ENCODE results near the gene DSG3.

Gene DSG3

DNA sequence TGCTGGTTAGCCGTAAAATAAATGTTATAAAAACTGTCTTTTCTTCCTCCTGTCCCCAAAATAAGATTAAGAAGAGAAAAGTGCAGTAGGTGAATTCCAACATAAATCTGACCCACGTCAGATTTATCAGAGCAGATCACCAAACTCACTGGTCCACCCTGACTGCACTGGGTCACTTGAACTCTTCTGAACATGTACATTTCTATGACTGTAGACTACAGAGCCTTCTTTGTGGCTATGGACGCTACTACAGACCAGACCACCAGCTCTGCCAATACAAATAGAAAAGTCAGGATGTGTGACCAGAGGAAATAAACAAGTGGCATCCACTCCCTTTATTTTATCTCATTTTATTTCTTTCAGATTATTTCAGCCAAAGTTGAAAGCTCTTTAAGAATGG, 62.0 kb downstream of the DSG3 start:
- no peaks in the 10 kb centered on the region for H3K9me3 ChIP-seq (ENCODE audit: control insufficient read depth in 2 of 2, low read length in 2 of 2)
- H3K27me3 ChIP-seq (ENCODE audit: control insufficient read depth in 2 of 2, insufficient read depth in 2 of 2, low read length in 2 of 2), result no peaks in the 10 kb centered on the region
- H3K36me3 ChIP-seq (ENCODE audit: control insufficient read depth in 2 of 2, insufficient read depth in 2 of 2, low read length in 2 of 2), result no peaks in the 10 kb centered on the region
- H3K9ac ChIP-seq (ENCODE audit: low read depth in 1 of 2, low read length in 2 of 2), result peak overlapping the region in 1 of 2 donors; percentile 53
- H3K4me1 ChIP-seq (ENCODE audit: control insufficient read depth in 2 of 2, insufficient read depth in 2 of 2, low read length in 2 of 2), result peaks cover 17 to 47% of the 10 kb centered on the region in 2 donors
- H3K4me3 ChIP-seq (ENCODE audit: low read length in 2 of 2), result no peak overlapping the region
- H3K27ac ChIP-seq (ENCODE audit: low read depth in 2 of 2, low read length in 2 of 2), result peak overlapping the region in 1 of 2 donors; percentile 76

DNA sequence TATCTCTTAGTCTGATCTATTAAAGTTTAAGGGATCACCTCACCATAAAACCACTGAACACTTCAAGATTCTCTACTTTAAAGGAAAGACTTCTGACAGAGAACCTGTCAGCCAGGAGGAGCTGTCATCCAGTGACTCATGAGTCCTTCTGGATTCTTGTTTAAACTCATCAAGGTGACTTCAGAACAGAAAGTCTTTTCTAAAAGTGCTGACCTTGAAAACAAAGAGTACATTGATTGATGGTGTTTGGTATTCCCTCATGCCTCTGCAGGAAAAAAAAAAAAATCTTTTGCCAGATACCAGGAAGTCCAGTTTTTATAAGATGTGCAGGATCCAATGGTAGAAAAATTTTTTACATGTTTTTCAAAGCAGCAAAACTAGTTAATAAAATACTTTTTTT, 62.8 kb downstream of the DSG3 start:
- no peaks in the 10 kb centered on the region for H3K36me3 ChIP-seq (ENCODE audit: control insufficient read depth in 2 of 2, insufficient read depth in 2 of 2, low read length in 2 of 2)
- H3K9ac ChIP-seq (ENCODE audit: low read depth in 1 of 2, low read length in 2 of 2), result no peak overlapping the region
- H3K27ac ChIP-seq (ENCODE audit: low read depth in 2 of 2, low read length in 2 of 2), result peak overlapping the region in 1 of 2 donors; percentile 76
- H3K4me1 ChIP-seq (ENCODE audit: control insufficient read depth in 2 of 2, insufficient read depth in 2 of 2, low read length in 2 of 2), result peaks cover 16 to 42% of the 10 kb centered on the region in 2 donors
- H3K4me3 ChIP-seq (ENCODE audit: low read length in 2 of 2), result no peak overlapping the region
- no peaks in the 10 kb centered on the region for H3K9me3 ChIP-seq (ENCODE audit: control insufficient read depth in 2 of 2, low read length in 2 of 2)
- H3K27me3 ChIP-seq (ENCODE audit: control insufficient read depth in 2 of 2, insufficient read depth in 2 of 2, low read length in 2 of 2), result no peaks in the 10 kb centered on the region

DNA sequence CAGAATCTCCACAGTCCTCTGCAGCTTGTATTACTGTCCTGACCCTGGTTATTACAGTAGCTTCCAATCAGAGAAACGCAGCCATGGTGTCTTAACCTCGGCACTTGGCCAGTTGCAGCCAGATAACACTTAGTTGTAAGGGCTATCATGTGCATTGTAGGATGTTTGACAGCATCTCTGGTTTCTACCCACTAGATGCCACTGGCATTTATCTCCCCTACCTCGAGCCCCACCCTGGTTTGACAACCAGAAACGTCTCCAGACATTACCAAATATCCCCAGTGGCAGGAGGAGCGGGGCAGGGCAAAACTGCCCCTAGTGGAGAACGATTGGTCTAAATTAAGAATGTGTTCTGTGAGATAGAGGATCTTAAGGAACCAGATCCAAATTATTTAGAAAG, 63.6 kb downstream of the DSG3 start:
- H3K9me3 ChIP-seq (ENCODE audit: control insufficient read depth in 2 of 2, low read length in 2 of 2), result no peaks in the 10 kb centered on the region
- H3K4me1 ChIP-seq (ENCODE audit: control insufficient read depth in 2 of 2, insufficient read depth in 2 of 2, low read length in 2 of 2), result peaks cover 11 to 37% of the 10 kb centered on the region in 2 donors
- H3K27ac ChIP-seq (ENCODE audit: low read depth in 2 of 2, low read length in 2 of 2), result peak overlapping the region; percentile 76 to 79
- H3K4me3 ChIP-seq (ENCODE audit: low read length in 2 of 2), result no peak overlapping the region
- H3K27me3 ChIP-seq (ENCODE audit: control insufficient read depth in 2 of 2, insufficient read depth in 2 of 2, low read length in 2 of 2), result no peaks in the 10 kb centered on the region
- H3K9ac ChIP-seq (ENCODE audit: low read depth in 1 of 2, low read length in 2 of 2), result peak overlapping the region in 1 of 2 donors; percentile 31
- H3K36me3 ChIP-seq (ENCODE audit: control insufficient read depth in 2 of 2, insufficient read depth in 2 of 2, low read length in 2 of 2), result no peaks in the 10 kb centered on the region

DNA sequence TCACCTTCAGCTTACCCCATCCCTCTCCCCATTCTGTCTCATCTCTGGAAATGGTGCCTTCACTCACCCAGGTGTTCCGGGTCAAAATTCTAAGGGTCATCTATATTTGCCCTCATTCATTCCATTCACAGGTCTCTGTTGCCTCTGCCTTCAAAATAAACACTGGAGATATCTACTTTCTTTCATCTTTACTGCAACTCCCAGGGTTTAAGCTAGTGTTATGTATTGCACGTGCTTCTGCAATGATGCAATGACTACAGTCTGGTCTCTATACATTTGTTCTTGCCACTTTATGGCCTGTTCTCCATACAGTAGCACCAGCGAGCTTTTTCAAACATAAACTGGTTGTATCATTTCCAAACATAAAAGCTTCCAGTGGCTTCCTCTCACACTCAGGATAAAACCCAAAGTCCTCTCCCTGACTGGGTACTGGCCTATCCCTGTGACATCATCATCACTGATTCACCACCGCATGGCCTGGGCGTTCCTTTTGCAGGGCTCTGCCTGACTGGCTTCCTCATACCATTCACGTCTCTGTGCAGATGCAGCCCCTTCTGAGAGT, 64.7 kb downstream of the DSG3 start:
- H3K36me3 ChIP-seq (ENCODE audit: control insufficient read depth in 2 of 2, insufficient read depth in 2 of 2, low read length in 2 of 2), result no peaks in the 10 kb centered on the region
- H3K4me3 ChIP-seq (ENCODE audit: low read length in 2 of 2), result no peak overlapping the region
- no peaks in the 10 kb centered on the region for H3K9me3 ChIP-seq (ENCODE audit: control insufficient read depth in 2 of 2, low read length in 2 of 2)
- no peaks in the 10 kb centered on the region for H3K27me3 ChIP-seq (ENCODE audit: control insufficient read depth in 2 of 2, insufficient read depth in 2 of 2, low read length in 2 of 2)
- H3K4me1 ChIP-seq (ENCODE audit: control insufficient read depth in 2 of 2, insufficient read depth in 2 of 2, low read length in 2 of 2), result peaks cover 11 to 37% of the 10 kb centered on the region in 2 donors
- H3K9ac ChIP-seq (ENCODE audit: low read depth in 1 of 2, low read length in 2 of 2), result peak overlapping the region in 1 of 2 donors; percentile 44
- H3K27ac ChIP-seq (ENCODE audit: low read depth in 2 of 2, low read length in 2 of 2), result peak overlapping the region; percentile 76 to 79

DNA sequence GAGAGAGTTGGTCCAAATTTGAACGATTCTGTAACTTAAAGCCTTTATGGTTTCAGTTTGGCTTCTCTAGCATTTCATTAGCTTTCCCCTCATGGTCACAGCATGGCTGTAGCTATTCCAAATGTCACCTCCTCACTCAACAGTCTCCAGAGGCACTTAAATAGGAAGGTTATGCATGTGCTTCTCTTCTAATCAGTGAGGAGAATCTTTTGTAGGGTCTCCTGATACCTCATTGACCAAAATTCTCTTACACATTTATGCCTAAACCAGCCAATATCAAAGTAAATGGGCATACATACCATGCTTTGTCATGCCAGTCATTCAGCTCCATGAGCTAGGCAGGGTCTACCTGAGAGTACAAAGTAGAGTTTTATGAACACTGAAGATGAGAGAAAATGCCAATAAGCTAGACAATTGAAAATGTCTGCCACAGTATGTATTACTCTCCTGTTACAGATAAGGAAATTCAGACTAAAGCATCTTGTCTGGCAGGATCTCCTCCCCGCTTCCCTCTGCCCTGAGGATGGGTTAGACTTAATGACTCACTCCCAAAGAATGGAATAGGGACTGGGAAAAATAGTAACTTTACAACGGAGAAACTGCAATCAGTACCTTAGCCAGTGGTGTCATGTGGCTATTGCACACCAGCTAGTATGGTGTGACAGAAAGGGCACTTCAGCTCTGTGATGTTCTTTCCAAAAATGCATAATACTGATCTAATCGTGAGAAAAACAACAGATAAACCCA, 65.8 kb downstream of the DSG3 start:
- no peaks in the 10 kb centered on the region for H3K36me3 ChIP-seq (ENCODE audit: control insufficient read depth in 2 of 2, insufficient read depth in 2 of 2, low read length in 2 of 2)
- H3K27ac ChIP-seq (ENCODE audit: low read depth in 2 of 2, low read length in 2 of 2), result peak overlapping the region; percentile 68 to 75
- H3K9me3 ChIP-seq (ENCODE audit: control insufficient read depth in 2 of 2, low read length in 2 of 2), result no peaks in the 10 kb centered on the region
- no peak overlapping the region for H3K4me3 ChIP-seq (ENCODE audit: low read length in 2 of 2)
- peaks cover 11 to 37% of the 10 kb centered on the region in 2 donors for H3K4me1 ChIP-seq (ENCODE audit: control insufficient read depth in 2 of 2, insufficient read depth in 2 of 2, low read length in 2 of 2)
- H3K27me3 ChIP-seq (ENCODE audit: control insufficient read depth in 2 of 2, insufficient read depth in 2 of 2, low read length in 2 of 2), result no peaks in the 10 kb centered on the region
- no peak overlapping the region for H3K9ac ChIP-seq (ENCODE audit: low read depth in 1 of 2, low read length in 2 of 2)

DNA sequence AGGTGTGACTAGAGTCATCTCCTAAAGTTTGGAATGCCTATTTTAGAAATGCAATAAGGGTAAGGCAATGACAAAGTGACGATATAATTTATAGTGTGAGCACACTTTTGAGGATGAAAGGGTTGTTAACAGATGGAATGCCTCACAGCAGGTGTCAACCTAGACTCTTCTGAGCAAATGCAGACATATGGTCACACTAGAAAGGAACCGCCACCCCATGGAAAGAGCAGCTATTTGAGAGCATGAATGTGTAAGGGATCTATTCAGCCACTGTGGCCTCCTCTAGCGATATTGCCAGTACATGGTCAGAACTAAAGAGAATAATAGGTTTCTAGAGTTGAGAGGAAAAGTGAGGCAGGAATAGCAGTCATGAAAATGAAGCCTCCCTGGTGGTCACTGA, 68.9 kb downstream of the DSG3 start:
- Histone ChIP-seq H3K36me3 (ENCODE audit: control insufficient read depth in 2 of 2, insufficient read depth in 2 of 2, low read length in 2 of 2) (peaks cover 9 to 16% of the 10 kb centered on the region in 2 donors), H3K4me1 (ENCODE audit: control insufficient read depth in 2 of 2, insufficient read depth in 2 of 2, low read length in 2 of 2) (peaks cover 6 to 24% of the 10 kb centered on the region in 2 donors), H3K9me3 (ENCODE audit: control insufficient read depth in 2 of 2, low read length in 2 of 2) (no peaks in the 10 kb centered on the region), H3K27ac (ENCODE audit: low read depth in 2 of 2, low read length in 2 of 2) (no peak overlapping the region), H3K4me3 (ENCODE audit: low read length in 2 of 2) (no peak overlapping the region), H3K9ac (ENCODE audit: low read depth in 1 of 2, low read length in 2 of 2) (no peak overlapping the region), H3K27me3 (ENCODE audit: control insufficient read depth in 2 of 2, insufficient read depth in 2 of 2, low read length in 2 of 2) (no peaks in the 10 kb centered on the region)

DNA sequence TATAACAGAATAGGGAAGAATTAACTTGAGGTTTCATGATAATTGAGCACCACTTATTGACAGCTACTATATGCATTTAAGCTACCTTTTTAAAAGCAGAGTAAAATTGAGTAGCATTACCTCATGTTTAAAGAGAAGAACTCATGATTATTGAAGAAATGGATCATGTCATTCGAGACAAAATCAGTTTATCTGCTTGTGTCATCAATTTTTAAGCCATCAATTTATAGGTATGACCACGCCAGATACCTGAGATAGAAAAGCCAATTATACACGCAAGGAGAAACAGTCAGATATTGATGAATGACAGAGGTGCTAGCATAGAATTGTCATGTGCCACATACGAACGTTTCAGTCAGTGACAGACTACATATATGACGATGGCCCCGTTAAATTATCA, 78.8 kb downstream of the DSG3 start:
- peaks cover 35 to 60% of the 10 kb centered on the region in 2 donors for H3K36me3 ChIP-seq (ENCODE audit: control insufficient read depth in 2 of 2, insufficient read depth in 2 of 2, low read length in 2 of 2)
- no peak overlapping the region for H3K27ac ChIP-seq (ENCODE audit: low read depth in 2 of 2, low read length in 2 of 2)
- H3K4me3 ChIP-seq (ENCODE audit: low read length in 2 of 2), result no peak overlapping the region
- H3K9ac ChIP-seq (ENCODE audit: low read depth in 1 of 2, low read length in 2 of 2), result no peak overlapping the region
- H3K27me3 ChIP-seq (ENCODE audit: control insufficient read depth in 2 of 2, insufficient read depth in 2 of 2, low read length in 2 of 2), result no peaks in the 10 kb centered on the region
- H3K4me1 ChIP-seq (ENCODE audit: control insufficient read depth in 2 of 2, insufficient read depth in 2 of 2, low read length in 2 of 2), result no peaks in the 10 kb centered on the region
- H3K9me3 ChIP-seq (ENCODE audit: control insufficient read depth in 2 of 2, low read length in 2 of 2), result no peaks in the 10 kb centered on the region
